Activated T-cell treated with anti-CD3 and anti-CD28 coated beads, Interleukin-2, amount 50 U/mL, for 48 hours (primary cell): ENCODE results near the gene GBP7.
A peak's percentile ranks its signal among the peaks of the same experiment; 100 is the strongest.
"Not testable (repeated sequence)": the region's sequence is repeated elsewhere in the genome, so short reads cannot be mapped to it uniquely, and the experiment has no call there.

ENCODE experiments used
- DNase-seq, 2 experiments: peaks; one replicate each; pipeline ENCODE4 v3.0.0-alpha.2; 2020

GBP7 gene

GRCh38 chr1:89169166-89169565 lies 6.6 kb downstream of the GBP7 start:
- DNase-seq, result no peak

- no peak for DNase-seq
Observed at GRCh38 chr1:89167590-89168230, 8.1 kb downstream of the GBP7 start.

GRCh38 chr1:89166705-89167104 lies 9.1 kb downstream of the GBP7 start:
- DNase-seq, result no peak

DNA sequence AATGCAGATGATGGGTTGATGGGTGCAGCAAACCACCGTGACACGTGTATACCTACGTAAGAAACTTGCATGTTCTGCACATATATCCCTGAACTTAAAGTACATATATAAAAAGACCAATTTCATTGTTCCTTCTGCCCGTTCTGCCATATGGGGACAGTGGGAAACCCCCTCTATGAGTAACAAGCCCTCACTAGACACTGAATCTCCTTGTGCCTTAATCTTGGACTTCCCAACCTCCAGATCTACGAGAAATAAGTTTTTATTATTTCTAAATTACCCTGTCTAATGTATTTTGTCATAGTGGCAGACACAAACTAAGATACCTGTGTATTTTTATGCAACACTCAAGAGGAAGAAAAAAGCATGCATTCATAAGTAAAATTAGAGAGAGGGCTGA lies 10.0 kb downstream of the GBP7 start:
- no peak for DNase-seq

- no peak for DNase-seq
Observed at GRCh38 chr1:89151047-89151446, 24.8 kb downstream of the GBP7 start.

DNA sequence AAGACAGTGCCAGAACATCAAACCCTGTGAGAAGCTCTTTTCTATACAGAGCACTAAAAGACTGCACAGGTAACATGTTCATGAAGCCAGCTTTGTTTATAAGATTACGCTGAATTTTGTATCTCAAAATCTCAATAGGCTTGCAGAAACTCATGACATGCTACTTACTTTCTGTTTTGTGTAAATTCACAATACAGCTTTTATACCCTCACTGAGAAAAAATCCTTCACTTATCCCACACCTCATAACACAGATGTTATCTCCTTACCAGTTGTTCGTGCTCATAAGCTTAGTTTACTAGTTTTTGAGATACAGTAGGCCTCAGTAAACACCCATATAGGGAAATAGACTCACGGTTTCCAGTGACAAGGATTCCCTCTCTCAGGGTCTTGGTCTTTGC lies 25.8 kb downstream of the GBP7 start:
- DNase-seq, result no peak

- no peak for DNase-seq
Observed at GRCh38 chr1:89149229-89149628, 26.6 kb downstream of the GBP7 start.

DNA sequence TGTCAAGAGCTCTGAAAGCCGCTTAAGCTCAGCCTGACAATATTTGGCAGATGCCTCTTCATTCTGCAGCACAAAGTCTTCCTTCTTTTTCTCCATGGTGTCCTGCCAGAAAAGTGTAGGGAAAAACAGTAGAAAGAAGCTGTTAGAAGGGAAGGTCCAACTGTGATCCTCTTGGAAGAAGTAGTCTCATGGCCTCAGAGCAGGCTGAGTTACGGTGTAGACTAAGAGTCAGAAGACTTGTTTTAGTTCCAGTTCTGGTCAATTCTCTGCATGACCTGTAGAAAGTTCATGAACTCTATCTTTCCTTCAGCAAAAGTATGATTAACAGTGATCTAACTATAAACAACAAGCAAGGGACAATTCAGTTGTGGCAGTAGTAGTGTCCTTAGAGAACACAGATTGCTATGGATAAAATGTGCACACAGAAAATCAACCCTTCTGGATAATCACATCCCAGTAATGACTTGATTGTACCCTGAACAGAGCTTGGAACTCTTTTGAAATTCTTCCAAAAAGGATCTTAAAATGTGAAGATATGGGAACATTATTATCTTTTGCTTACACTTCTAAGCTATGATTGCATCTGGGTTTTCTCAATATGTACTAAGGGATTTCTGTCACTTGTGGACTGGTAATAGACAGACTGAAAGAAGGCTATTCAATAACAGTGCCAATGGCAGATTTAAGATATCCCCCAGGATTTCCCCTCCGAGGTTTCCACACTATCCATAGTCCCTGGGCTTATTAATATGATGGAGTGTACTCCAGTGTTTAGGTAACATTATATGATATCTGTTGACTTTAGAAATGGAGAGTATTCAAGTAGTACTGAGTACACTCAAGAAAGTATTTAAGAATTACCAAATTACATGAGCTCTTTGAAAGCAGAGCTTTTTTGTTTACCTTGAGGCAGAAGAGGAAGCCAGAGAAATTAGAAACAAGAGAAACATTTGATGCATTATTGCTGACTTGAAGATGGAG lies 27.8 kb downstream of the GBP7 start:
- DNase-seq, result no peak

- DNase-seq, result no peak
Observed at GRCh38 chr1:89146721-89147120, 29.1 kb downstream of the GBP7 start.

DNA sequence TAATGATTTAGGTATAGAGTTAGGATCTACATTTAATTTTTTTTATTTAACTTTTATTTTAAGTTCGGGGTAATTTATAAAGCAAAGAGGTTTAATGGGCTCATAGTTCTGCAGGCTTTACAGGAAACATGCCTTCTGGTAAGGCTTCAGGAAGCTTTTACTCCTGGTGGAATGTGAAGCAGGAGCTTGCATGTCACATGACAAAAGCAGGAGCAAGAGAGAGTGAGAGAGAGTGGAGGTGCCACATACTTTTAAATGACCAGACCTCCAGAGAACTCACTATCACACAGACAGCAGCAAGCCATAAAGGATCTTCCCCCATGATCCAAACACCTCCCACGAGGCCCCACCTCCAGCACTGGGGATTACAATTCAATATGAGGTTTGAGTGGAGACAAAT lies 32.3 kb downstream of the GBP7 start:
- no peak for DNase-seq

DNA sequence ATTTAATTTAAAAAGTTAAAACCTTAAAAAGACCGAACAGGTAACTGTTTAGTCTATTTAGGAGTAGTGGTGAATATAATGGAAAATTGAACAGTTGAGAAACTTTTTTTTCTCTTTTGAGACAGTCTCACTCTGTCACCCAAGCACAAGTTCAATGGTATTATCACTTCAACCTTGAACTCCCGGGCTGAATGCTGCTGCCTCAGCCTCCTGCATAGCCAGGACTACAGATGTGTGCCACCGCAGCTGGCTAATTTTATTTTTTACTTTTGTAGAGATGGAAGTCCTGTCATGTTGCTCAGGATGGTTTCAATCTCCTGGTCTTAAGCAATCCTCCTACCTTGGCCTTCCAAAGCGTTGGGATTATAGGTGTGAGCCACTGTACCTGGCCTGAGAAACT lies 33.6 kb downstream of the GBP7 start:
- no peak for DNase-seq

GRCh38 chr1:89133747-89134146 lies 42.1 kb downstream of the GBP7 start:
- DNase-seq, result no peak

- DNase-seq, result no peak
Observed at GRCh38 chr1:89130716-89131115, 45.1 kb downstream of the GBP7 start.

- DNase-seq, result no peak
Observed at GRCh38 chr1:89129911-89130310, 45.9 kb downstream of the GBP7 start.

- DNase-seq, result not testable (repeated sequence)
Observed at GRCh38 chr1:89128003-89128458, 47.8 kb downstream of the GBP7 start.

DNA sequence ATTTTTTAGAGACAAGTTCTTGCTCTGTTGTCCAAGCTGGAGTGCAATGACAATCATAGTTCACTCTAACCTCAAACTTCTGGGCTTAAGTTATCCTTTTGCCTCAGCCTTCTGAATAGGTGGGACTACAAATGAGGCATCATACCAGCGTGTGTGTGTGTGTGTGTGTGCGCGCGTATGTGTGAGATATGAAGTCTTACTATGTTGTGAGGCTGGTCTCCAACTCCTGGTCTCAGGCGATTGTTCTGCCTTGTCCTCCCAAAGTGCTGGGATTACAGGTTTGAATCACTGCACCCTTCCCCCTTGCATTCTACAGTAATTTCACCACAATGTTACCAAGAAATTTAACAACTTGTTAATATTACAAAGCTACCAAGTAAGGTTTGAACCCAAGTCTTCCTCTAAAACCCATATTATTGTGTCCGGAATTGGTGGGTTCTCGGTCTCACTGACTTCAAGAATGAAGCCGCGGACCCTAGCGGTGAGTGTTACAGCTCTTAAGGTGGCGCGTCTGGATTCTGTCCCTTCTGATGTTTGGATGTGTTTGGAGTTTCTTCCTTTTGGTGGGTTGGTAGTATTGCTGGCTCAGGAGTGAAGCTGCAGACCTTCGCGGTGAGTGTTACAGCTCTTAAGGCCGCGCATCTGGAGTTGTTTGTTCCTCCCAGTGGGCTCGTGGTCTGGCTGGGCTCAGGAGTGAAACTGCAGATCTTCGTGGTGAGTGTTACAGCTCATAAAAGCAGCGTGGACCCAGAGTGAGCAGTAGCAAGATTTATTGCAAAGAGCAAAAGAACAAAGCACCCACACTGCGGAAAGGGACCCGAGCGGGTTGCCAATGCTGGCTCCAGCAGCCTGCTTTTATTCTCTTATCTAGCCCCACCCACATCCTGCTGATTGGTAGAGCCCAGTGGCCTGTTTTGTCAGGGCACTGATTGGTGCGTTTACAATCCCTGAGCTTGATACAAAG lies 48.9 kb downstream of the GBP7 start:
- peak; percentile 85 to 88 for DNase-seq

- DNase-seq, result peak; percentile 52 to 53
Observed at GRCh38 chr1:89125913-89126580, 49.8 kb downstream of the GBP7 start, which contains the start of gene GBP2. GBP2 (minus strand) TSS chr1:89126114; CDS start chr1:89121966, 4,148 bp downstream.

GRCh38 chr1:89125240-89125912 lies 50.4 kb downstream of the GBP7 start:
- no peak for DNase-seq

DNA sequence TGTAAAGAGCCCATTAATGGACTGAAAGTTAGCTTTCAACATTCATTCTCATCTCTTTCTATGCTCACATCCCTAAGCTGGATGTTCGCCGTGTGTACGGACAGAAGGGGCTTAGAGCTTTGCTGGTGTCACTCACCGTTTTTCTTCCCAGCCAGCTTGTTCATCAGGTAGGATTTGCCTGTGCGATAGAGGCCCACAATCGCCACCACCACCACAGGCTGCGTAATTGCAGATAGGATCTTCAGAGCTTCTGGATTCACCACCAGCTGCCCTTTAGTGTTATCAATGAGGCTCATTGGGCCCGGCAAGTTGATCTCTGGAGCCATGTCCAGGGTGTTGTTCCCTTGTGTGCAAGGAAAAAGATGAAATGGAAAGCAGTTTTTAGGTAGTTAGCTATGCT lies 54.2 kb downstream of the GBP7 start:
- DNase-seq, result no peak

DNA sequence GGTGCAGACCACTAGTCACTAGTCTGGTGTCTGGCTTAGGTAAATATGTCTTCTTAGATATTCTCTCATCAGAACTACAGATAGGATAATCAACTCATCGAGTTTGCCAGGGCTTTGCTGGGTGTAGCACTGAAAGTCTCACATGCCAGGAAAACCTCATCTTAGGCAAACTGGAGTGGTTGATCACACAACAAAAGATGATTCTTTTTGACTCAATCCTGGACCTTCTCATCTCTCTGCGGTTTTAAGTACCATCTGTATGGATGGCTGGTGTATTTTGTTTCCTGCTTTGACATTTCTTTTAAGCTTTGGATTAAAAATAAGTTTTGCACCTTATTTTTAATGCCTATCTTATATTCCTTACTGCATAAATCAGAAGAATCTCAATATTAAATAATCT lies 61.1 kb downstream of the GBP7 start:
- DNase-seq, result no peak

GRCh38 chr1:89112871-89113613 lies 62.8 kb downstream of the GBP7 start:
- DNase-seq, result no peak
